H1 (cell line): ENCODE measurements around the gene NEB. TPM values are rescaled to one million over a fixed set of nuclear protein-coding genes. Genes with fewer than 3 reads are reported as not detected.

ENCODE experiments used
- CTCF ChIA-PET: fragments of 300-600 bp; sonication (Branson Sonifier 250); formaldehyde crosslinking; loops from one replicate; lab custom pipeline; 2021; ENCODE audit not compliant: partially characterized antibody; lab: Charles Lee
- POLR2A ChIA-PET: fragments of 300-600 bp; sonication (Branson Sonifier 250); formaldehyde crosslinking; loops from one replicate; lab custom pipeline; 2021; ENCODE audit warnings: inconsistent platforms; ENCODE audit not compliant: partially characterized antibody; lab: Charles Lee
- DNase-seq, 2 experiments: peaks; one replicate each; pipeline versions ENCODE4 v3.0.0 to v3.0.0-alpha.2; 2010 to 2022; ENCODE audit warnings: low spot score in 2 of 2, low read depth in 1 of 2, mixed read lengths in 1 of 2
- FAIRE-seq: peaks from 2 replicates; lab custom pipeline; 2011; peaks lifted over from hg19 to GRCh38; lab: Jason Lieb, UNC
- H2AFZ ChIP-seq: 2 replicates; pipeline ENCODE4 v1.8.1; 2012; ENCODE audit warnings: low read length, inconsistent platforms
- H2AK5ac ChIP-seq: 2 replicates; pipeline ENCODE4 v1.6.1; 2013; ENCODE audit warnings: low read depth, low read length
- H2BK120ac ChIP-seq: replicated peaks from 2 replicates; pipeline ENCODE3; 2013; ENCODE audit warnings: low read depth, low read length, inconsistent platforms
- H2BK12ac ChIP-seq: 2 replicates; pipeline ENCODE4 v1.6.1; 2013; ENCODE audit warnings: low read depth, low read length
- H2BK15ac ChIP-seq: 2 replicates; pipeline ENCODE4 v1.6.1; 2013; ENCODE audit warnings: low read length
- H2BK20ac ChIP-seq: 2 replicates; pipeline ENCODE4 v1.6.1; 2013; ENCODE audit warnings: low read length
- H2BK5ac ChIP-seq: 2 replicates; pipeline ENCODE4 v1.6.1; 2013; ENCODE audit warnings: low read depth, low read length
- H3K14ac ChIP-seq: 2 replicates; pipeline ENCODE4 v1.6.1; 2013; ENCODE audit warnings: inconsistent platforms; ENCODE audit not compliant: insufficient read length
- H3K18ac ChIP-seq: 2 replicates; pipeline ENCODE4 v1.6.1; 2013; ENCODE audit warnings: low read length; ENCODE audit errors: extremely low read depth
- H3K23ac ChIP-seq: 2 replicates; pipeline ENCODE4 v1.6.1; 2013; ENCODE audit warnings: inconsistent platforms; ENCODE audit not compliant: insufficient read length
- H3K23me2 ChIP-seq: 2 replicates; pipeline ENCODE4 v1.6.1; 2013; ENCODE audit warnings: low read depth, low read length
- H3K27ac ChIP-seq: 2 replicates; pipeline ENCODE4 v1.6.1; 2011; ENCODE audit warnings: low read depth, low read length, inconsistent platforms
- H3K27me3 ChIP-seq, 4 experiments: replicated peaks in 1 of 4; 1 replicate in 1 of 4; 2 replicates in 3 of 4; pipeline versions ENCODE4 v1.6.1 to v1.8.1; 2011 to 2013; ENCODE audit warnings: low read length in 3 of 4, mild to moderate bottlenecking in 3 of 4, inconsistent platforms in 2 of 4, mixed read lengths in 2 of 4, moderate library complexity in 1 of 4; ENCODE audit not compliant: control insufficient read depth in 3 of 4, insufficient read depth in 3 of 4; ENCODE audit errors: extremely low read depth in 1 of 4
- H3K36me3 ChIP-seq, 4 experiments: 2 replicates each; pipeline versions ENCODE4 v1.6.1 to v1.8.1; 2011 to 2013; ENCODE audit warnings: mild to moderate bottlenecking in 4 of 4, low read length in 3 of 4, moderate library complexity in 2 of 4, control low read depth in 1 of 4, inconsistent platforms in 1 of 4; ENCODE audit not compliant: insufficient read depth in 4 of 4, control insufficient read depth in 2 of 4
- H3K4ac ChIP-seq: replicated peaks from 2 replicates; pipeline ENCODE3; 2013; ENCODE audit warnings: low read length, low read depth, mixed read lengths, inconsistent platforms; ENCODE audit not compliant: insufficient read length
- H3K4me1 ChIP-seq, 4 experiments: replicated peaks in 1 of 4; 1 replicate in 1 of 4; 2 replicates in 3 of 4; pipeline versions ENCODE4 v1.6.1 to v1.8.1; 2011 to 2013; ENCODE audit warnings: low read length in 3 of 4, inconsistent platforms in 2 of 4, mixed read lengths in 1 of 4; ENCODE audit not compliant: insufficient read depth in 4 of 4, control insufficient read depth in 3 of 4
- H3K4me2 ChIP-seq, 2 experiments: 2 replicates each; pipeline versions ENCODE4 v1.6.1 to v1.8.1; 2011 to 2013; ENCODE audit warnings: low read depth in 2 of 2, low read length in 2 of 2, control low read depth in 1 of 2, inconsistent platforms in 1 of 2, mild to moderate bottlenecking in 1 of 2; ENCODE audit not compliant: insufficient read depth in 1 of 2
- H3K4me3 ChIP-seq, 4 experiments: fragments of 200-600, 300-600 bp in 1 of 4; sonication (generic), shearing (Covaris generic), sonication (Bioruptor Twin) in 1 of 4; 2 replicates each; pipeline versions ENCODE4 v1.5.1 to v1.8.1; 2011 to 2016; ENCODE audit warnings: low read length in 4 of 4, low read depth in 3 of 4, control low read depth in 2 of 4, inconsistent platforms in 2 of 4, mild to moderate bottlenecking in 2 of 4, mixed read lengths in 1 of 4, moderate library complexity in 1 of 4; ENCODE audit not compliant: insufficient read depth in 2 of 4; ENCODE audit errors: extremely low read depth in 1 of 4
- H3K56ac ChIP-seq: replicated peaks from 2 replicates; pipeline ENCODE3; 2013; ENCODE audit warnings: low read depth, mild to moderate bottlenecking, mixed read lengths, low read length, inconsistent platforms; ENCODE audit not compliant: insufficient read length
- H3K79me1 ChIP-seq: 2 replicates; pipeline ENCODE4 v1.6.1; 2013; ENCODE audit warnings: low read depth, low read length, control low read depth
- H3K79me2 ChIP-seq, 2 experiments: 2 replicates each; pipeline versions ENCODE4 v1.6.1 to v1.8.1; 2012 to 2013; ENCODE audit warnings: low read length in 2 of 2, mild to moderate bottlenecking in 2 of 2, inconsistent platforms in 1 of 2; ENCODE audit not compliant: insufficient read depth in 2 of 2, control insufficient read depth in 1 of 2
- H3K9ac ChIP-seq, 4 experiments: replicated peaks in 1 of 4; 1 replicate in 1 of 4; 2 replicates in 3 of 4; pipeline versions ENCODE4 v1.6.1 to v1.8.1; 2011 to 2013; ENCODE audit warnings: low read depth in 3 of 4, low read length in 3 of 4, control low read depth in 2 of 4, mild to moderate bottlenecking in 2 of 4, moderate library complexity in 2 of 4, inconsistent platforms in 1 of 4; ENCODE audit errors: extremely low read depth in 1 of 4
- H3K9me3 ChIP-seq, 2 experiments: 2 replicates each; pipeline versions ENCODE4 v1.6.1 to v1.8.1; 2012 to 2013; ENCODE audit warnings: mild to moderate bottlenecking in 2 of 2, moderate library complexity in 2 of 2, control low read depth in 1 of 2, inconsistent platforms in 1 of 2, low read depth in 1 of 2, low read length in 1 of 2, mixed read lengths in 1 of 2; ENCODE audit not compliant: insufficient read depth in 2 of 2
- H4K20me1 ChIP-seq, 2 experiments: replicated peaks in 1 of 2; 2 replicates each; pipeline versions ENCODE3 to v1.8.1; 2011 to 2013; ENCODE audit warnings: inconsistent platforms in 2 of 2, low read length in 2 of 2, mild to moderate bottlenecking in 1 of 2; ENCODE audit not compliant: insufficient read depth in 2 of 2, control insufficient read depth in 1 of 2
- H4K5ac ChIP-seq: 2 replicates; pipeline ENCODE4 v1.6.1; 2013; ENCODE audit warnings: low read length, low read depth, mixed read lengths, inconsistent platforms; ENCODE audit not compliant: insufficient read length
- H4K8ac ChIP-seq: 2 replicates; pipeline ENCODE4 v1.8.0; 2013; ENCODE audit warnings: mild to moderate bottlenecking, moderate library complexity, low read length, inconsistent platforms; ENCODE audit not compliant: insufficient read depth; ENCODE audit errors: extremely low read depth
- H4K91ac ChIP-seq: replicated peaks from 2 replicates; pipeline ENCODE3; 2013; ENCODE audit warnings: low read length, mixed read lengths, inconsistent platforms; ENCODE audit not compliant: insufficient read length
- BCL11A ChIP-seq, 2 experiments: IDR thresholded peaks; one replicate each; pipeline ENCODE4 v1.6.1; 2011; ENCODE audit warnings: low read depth in 2 of 2, low read length in 2 of 2, mild to moderate bottlenecking in 2 of 2
- CEBPB ChIP-seq: IDR thresholded peaks from 2 replicates; pipeline ENCODE4 v1.6.1; 2012; ENCODE audit warnings: low read depth, low read length
- JUND ChIP-seq: IDR thresholded peaks from 2 replicates; pipeline ENCODE4 v1.6.1; 2011; ENCODE audit warnings: mild to moderate bottlenecking, improper control_type of control experiment, low read length
- MAFK ChIP-seq: IDR thresholded peaks from 2 replicates; pipeline ENCODE4 v1.6.1; 2012; ENCODE audit warnings: low read depth, mild to moderate bottlenecking, improper control_type of control experiment, low read length
- MAX ChIP-seq: IDR thresholded peaks from 2 replicates; pipeline ENCODE4 v1.6.1; 2012; ENCODE audit warnings: inconsistent platforms
- NANOG ChIP-seq: IDR thresholded peaks from 2 replicates; pipeline ENCODE4 v1.6.1; 2011; ENCODE audit warnings: low read length, low read depth, mild to moderate bottlenecking, inconsistent platforms; ENCODE audit not compliant: insufficient read depth, poor library complexity, severe bottlenecking
- NRF1 ChIP-seq: IDR thresholded peaks from 2 replicates; pipeline ENCODE4 v1.6.1; 2011; ENCODE audit warnings: mild to moderate bottlenecking, low read depth, low read length, improper control_type of control experiment
- POLR2AphosphoS5 ChIP-seq: IDR thresholded peaks from 2 replicates; pipeline ENCODE4 v1.6.1; 2011; ENCODE audit warnings: low read depth, low read length
- RFX5 ChIP-seq: IDR thresholded peaks from 2 replicates; pipeline ENCODE4 v1.6.1; 2011; ENCODE audit warnings: low read depth, low read length, improper control_type of control experiment, borderline replicate concordance
- TEAD4 ChIP-seq: IDR thresholded peaks from 2 replicates; pipeline ENCODE4 v1.6.1; 2012; ENCODE audit warnings: low read depth, low read length, inconsistent platforms, mixed read lengths
- ZNF274 ChIP-seq: IDR thresholded peaks from 2 replicates; pipeline ENCODE4 v1.7.0; 2012; ENCODE audit warnings: low read length, borderline replicate concordance; ENCODE audit errors: extremely low read depth
- WGBS, 2 experiments: shearing (Covaris generic) in 1 of 2; methylation state at CpG; one replicate each; pipeline versions ENCODE4 v1.1.6 to v1.1.7; 2013 to 2015; ENCODE audit warnings: low lambda C conversion rate in 2 of 2, mixed read lengths in 2 of 2, inconsistent platforms in 1 of 2, low coverage in 1 of 2, missing lambda C conversion rate in 1 of 2; ENCODE audit not compliant: insufficient replicate concordance in 2 of 2, insufficient coverage in 1 of 2, insufficient read length in 1 of 2; ENCODE audit errors: extremely low coverage in 1 of 2, missing lambda C conversion rate in 1 of 2; 5-methylcytosine and 5-hydroxymethylcytosine counted together
- polyA plus RNA-seq, 7 experiments: library from polyadenylated mRNA; depleted of rRNA in 3 of 7; stranded (reverse) in 5 of 7; unstranded in 2 of 7; fragments of >200 nt in 5 of 7; fragments of 200-250 nt in 2 of 7; gene quantifications; 1 replicate in 5 of 7; 2 replicates in 1 of 7; 4 replicates in 1 of 7; pipeline versions ENCODE4 v1.2.1 to v1.2.3, GENCODE V29; 2011 to 2013; ENCODE audit warnings: missing spikeins in 2 of 7, mixed read lengths in 2 of 7
- total RNA-seq: library from RNA; stranded (reverse); fragmentation: NEBNext Ultra II Directional; extraction: Animal tissue kit (Norgen Biotek cat#: 25700); gene quantifications from 2 replicates; pipeline ENCODE4 v1.2.1, GENCODE V29; 2021

Gene NEB
- total and polyA plus RNA-seq, 2 of the 8 experiments (the other 6 are each of a cell fraction or from before 2014, with no cell fraction given) = 1.4 to 2.5 TPM

GRCh38 chr2:151669585-151670081, 64.6 kb downstream of the NEB start:
- peak in 1 of 2 experiments; percentile 21 for DNase-seq

More at GRCh38 chr2:151669585-151670081, 64.6 kb downstream of the NEB start:
- Histone ChIP-seq H3K79me2 (no peaks in the 10 kb centered on the region), H3K27me3 (peaks cover 0 to 1% (median 0%) of the 10 kb centered on the region in 4 experiments; a peak in 1 of 7 replicates), H3K9ac (no peak overlapping the region), H2BK15ac (no peak overlapping the region), H2AFZ (no peak overlapping the region), H3K14ac (no peak overlapping the region), H3K9me3 (no peaks in the 10 kb centered on the region), H3K27ac (no peak overlapping the region), H4K91ac (no peak overlapping the region), H2BK120ac (no peak overlapping the region), H2BK20ac (no peak overlapping the region), H3K23ac (no peak overlapping the region), H2BK5ac (no peak overlapping the region), H3K79me1 (no peaks in the 10 kb centered on the region), H3K4me2 (no peak overlapping the region), H4K8ac (no peak overlapping the region), H3K23me2 (no peaks in the 10 kb centered on the region), H3K4me3 (no peak overlapping the region), H3K56ac (no peak overlapping the region), H3K4me1 (peaks cover 0 to 8% (median 1%) of the 10 kb centered on the region in 4 experiments; a peak in 3 of 7 replicates), H4K20me1 (no peaks in the 10 kb centered on the region), H4K5ac (no peak overlapping the region), H2AK5ac (no peak overlapping the region), H2BK12ac (no peak overlapping the region), H3K4ac (no peak overlapping the region), H3K18ac (no peak overlapping the region), H3K36me3 (no peaks in the 10 kb centered on the region)
- TF ChIP-seq MAX (no peak), POLR2AphosphoS5 (no peak), NRF1 (no peak), RFX5 (no peak), NANOG (no peak), TEAD4 (0 out of 2 replicates have a peak, but pooled peaks have one; percentile 44), JUND (no peak), ZNF274 (no peak), BCL11A (IDR thresholded peaks at IDR 0.05; ENCODE audit: low read depth in 2 of 2, low read length in 2 of 2) (no peak), CEBPB (no peak), MAFK (peak; percentile 17; the same call in 1 of the 2 replicates)
- CTCF ChIA-PET = interaction anchor here (0.8 to 1.3 kb wide), 6 partner anchors 9 to 356 kb away, joined by 3 to 4 read pairs (median 4); no protein-coding TSS in a partner anchor
- no peak for FAIRE-seq
- WGBS, 2 experiments = 83% methylated on average over 6 of the region's 6 CpGs; no CpG with 5 or more reads in 1 of the 2 experiments
- POLR2A ChIA-PET = no interaction called here
